HG02870 (cell line): Measurements from ENCODE around the gene SESTD1.
A peak's percentile ranks its signal among the peaks of the same experiment; 100 is the strongest.
"Not testable (repeated sequence)": the region's sequence is repeated elsewhere in the genome, so short reads cannot be mapped to it uniquely, and the experiment has no call there.

Experiments used
- ATAC-seq: cut with Tn5 transposase; IDR thresholded peaks from one replicate; pipeline ENCODE4 v1.9.1; 2021; ENCODE audit warnings: mild to moderate bottlenecking, moderate library complexity; ENCODE audit not compliant: unreplicated experiment

Gene SESTD1

GRCh38 chr2:179125404-179125803, 139.2 kb downstream of the SESTD1 start:
- ATAC-seq = no peak

DNA sequence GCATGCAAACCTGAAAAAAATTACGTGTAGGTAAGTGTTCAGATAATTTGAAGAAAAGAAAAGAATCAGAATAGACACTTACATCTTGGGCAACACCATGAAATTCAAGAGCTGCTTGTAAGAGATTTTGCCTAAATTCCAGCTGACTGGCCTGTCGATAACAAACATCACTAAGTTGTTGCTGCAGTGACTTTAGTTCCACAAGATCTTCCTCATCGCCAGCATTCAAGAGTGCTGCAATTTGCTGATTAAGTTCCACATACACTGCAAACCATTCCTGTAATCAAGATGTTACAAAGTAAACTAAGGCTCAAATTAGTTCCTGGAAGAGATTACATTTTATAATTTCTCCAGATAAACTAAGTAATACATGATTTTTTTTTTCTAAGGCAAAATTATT, 140.3 kb downstream of the SESTD1 start:
- ATAC-seq = no peak

DNA sequence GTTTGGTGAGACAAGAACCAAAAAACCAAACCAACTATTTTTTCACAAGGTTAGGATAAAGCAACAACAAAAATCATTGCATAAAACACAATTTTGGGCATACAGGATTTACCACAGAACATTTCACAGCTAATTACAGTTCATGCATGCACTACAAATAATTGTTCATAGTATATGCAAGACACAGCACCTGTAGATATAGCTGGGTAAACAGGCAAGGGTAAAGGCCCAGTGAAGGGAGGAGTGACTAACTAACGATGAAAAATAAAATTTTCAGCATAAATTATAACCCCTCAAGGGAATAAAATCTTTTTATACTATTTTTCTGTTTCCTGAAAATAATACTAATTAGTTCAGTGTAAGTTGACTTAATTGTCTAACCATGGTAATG, 141.4 kb downstream of the SESTD1 start:
- ATAC-seq = no peak

- ATAC-seq = peak; percentile 53
Measured at GRCh38 chr2:179107737-179108136, 156.9 kb downstream of the SESTD1 start.

DNA sequence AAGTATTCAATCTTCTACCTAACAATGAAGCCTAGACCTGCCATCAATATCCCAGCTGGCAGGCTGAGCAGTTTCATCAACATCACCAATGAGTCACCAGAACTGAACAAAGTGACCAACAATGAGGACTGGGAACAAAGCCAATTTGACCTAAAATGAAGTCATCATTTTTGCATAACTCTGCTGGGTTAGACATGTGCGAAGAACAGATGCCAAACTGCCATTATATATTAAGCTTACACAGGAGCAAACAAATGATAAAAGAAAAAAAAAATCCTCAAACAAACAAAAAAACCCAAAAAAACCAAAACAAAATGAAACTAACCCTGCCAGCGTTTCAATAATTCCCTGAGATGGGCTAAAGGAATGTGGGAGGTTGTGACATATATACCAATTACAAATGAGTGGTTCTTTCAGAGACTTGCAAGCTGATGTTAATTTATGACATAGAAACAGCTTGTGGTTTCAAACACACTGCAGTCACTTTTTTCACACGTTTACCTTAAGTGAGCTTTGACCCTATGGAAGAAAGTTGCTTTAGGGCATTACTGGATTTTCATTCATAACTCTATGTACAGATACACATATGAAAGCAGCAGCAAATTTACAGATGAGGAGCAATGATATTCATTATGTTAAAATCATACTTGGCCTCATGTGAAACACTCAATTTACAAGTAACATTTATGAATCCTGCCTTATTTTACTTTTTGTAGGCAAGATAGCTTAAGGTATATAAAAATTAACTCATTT, 157.8 kb downstream of the SESTD1 start:
- ATAC-seq = peak; percentile 52

DNA sequence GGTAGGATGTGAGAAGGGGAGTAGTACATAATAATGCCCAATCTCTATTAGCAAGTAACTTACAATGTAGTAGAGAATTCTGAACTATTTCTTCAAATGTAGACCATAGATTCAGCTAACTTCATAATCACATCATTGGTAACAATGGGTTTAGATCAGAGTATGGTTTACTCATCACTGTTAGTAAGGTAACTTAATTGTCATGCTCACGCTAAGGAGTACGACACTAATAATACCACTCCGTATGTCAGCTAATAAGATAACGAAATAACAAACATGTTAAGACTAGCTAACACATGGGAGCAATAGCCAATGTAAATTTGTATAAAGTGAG, 158.3 kb downstream of the SESTD1 start:
- no peak for ATAC-seq

- ATAC-seq = no peak
Measured at GRCh38 chr2:179104736-179105135, 159.9 kb downstream of the SESTD1 start.

- ATAC-seq = peak; percentile 58
Measured at GRCh38 chr2:179098080-179098689, 166.4 kb downstream of the SESTD1 start.

- no peak for ATAC-seq
Measured at GRCh38 chr2:179097131-179097530, 167.5 kb downstream of the SESTD1 start.

GRCh38 chr2:179096090-179096489, 168.5 kb downstream of the SESTD1 start:
- peak; percentile 79 for ATAC-seq

DNA sequence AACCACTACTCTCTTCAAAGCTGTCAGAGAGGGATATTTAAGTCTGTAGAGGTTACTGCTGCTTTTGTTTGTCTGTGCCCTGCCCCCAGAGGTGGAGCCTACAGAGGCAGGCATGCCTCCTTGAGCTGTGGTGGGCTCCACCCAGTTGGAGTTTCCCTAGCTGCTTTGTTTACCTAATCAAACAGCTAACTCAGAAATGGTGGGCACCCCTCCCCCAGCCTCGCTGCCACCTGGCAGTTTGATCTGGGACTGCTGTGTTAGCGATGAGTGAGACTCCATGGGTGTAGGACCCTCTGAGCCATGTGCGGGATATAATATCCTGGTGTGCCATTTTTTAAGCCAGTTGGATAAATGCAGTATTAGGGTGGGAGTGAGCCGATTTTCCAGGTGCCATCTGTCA, 171.7 kb downstream of the SESTD1 start:
- ATAC-seq = not testable (repeated sequence)

GRCh38 chr2:179082697-179083096, 181.9 kb downstream of the SESTD1 start:
- no peak for ATAC-seq

GRCh38 chr2:179081954-179082353, 182.7 kb downstream of the SESTD1 start:
- no peak for ATAC-seq

DNA sequence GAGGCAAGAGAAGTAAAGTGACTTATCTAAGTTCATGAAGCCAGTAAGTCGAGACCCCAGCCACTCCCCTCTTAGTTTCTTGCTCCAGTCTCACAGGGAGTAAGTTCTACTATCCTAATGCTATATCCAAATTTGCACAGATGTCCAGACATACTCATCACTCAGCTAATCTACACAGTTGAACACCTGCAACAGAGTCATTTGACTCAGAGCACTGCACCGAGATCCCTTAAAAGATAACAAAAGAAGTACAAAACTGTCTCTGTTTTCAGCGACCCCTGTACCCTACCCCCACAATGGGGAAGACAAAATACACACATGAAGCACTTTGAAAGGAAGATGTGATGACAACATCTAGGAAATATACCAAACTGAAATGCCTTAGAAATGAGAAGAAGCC, 192.1 kb downstream of the SESTD1 start:
- no peak for ATAC-seq

DNA sequence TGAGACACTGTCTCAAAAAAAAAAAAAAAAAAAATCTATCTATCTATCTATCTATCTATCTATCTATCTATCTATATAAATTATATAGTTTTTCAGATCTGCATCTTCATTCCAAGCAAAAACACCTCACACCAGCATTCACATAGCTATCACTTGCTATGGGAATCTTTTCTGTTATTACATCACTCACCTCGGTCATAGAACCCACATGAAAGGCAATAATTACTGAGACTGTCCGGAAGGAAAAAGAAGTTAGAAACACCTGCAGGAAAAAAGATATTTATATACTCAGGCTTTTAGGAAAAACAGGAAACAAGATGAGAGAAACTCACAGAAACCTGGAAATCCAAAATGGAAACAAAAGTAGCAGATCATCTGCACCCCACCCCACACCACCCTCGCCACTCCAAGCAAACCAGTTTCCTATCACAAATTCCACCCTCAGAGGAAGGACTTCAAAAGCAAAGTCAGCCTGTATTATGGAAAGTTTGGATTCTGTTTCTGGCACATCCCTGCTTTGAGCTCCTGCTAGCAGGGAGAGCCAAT, 192.7 kb downstream of the SESTD1 start:
- no peak for ATAC-seq

- ATAC-seq = no peak
Measured at GRCh38 chr2:179070895-179071294, 193.7 kb downstream of the SESTD1 start.

DNA sequence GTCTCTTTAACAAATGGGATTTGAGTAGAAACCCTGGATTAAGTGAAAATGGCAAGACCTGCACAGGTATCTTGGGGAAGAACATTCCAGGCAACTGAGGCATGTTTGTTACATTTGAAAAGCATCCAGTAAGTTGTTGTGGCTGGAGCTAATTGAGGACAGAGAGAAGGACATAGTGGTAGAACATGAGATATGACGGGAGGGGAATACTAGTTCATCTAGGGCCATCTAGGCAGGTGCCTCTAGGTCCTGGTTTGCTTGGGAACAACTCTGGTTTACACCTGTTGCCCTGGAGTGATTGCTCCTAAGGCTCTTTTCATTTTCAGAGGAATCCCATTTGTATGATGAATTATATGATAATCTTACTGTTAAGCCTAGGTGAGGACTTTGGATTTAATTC, 194.9 kb downstream of the SESTD1 start:
- no peak for ATAC-seq

DNA sequence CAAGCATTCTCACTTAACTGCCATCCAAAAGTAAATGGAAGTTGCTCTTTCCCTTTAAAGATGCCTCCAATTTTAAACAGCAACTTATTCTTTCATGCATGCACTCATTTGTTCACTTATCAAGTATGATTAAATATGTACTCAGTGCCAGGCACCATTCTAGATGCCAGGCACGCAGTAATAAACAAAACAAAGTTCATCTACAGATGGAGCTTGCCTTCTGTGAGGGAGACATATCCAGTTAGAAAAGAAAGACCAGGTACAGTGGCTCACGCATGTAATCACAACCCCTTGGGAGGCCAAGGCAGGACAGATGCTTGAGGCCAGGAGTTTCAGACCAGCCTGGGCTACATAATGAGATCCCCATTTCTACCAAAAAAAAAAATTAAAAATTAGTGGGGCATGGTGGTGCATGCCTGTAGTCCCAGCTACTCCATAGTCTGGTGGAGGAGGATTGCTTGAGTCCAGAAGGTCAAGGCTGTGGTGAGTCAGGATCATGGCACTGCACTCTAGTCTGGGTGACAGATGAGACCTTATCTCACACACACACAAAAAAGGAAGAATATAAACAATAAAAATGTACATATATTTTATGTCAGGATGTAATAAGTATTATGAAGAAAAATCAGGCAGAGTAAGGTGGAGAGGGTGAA, 195.5 kb downstream of the SESTD1 start:
- no peak for ATAC-seq

DNA sequence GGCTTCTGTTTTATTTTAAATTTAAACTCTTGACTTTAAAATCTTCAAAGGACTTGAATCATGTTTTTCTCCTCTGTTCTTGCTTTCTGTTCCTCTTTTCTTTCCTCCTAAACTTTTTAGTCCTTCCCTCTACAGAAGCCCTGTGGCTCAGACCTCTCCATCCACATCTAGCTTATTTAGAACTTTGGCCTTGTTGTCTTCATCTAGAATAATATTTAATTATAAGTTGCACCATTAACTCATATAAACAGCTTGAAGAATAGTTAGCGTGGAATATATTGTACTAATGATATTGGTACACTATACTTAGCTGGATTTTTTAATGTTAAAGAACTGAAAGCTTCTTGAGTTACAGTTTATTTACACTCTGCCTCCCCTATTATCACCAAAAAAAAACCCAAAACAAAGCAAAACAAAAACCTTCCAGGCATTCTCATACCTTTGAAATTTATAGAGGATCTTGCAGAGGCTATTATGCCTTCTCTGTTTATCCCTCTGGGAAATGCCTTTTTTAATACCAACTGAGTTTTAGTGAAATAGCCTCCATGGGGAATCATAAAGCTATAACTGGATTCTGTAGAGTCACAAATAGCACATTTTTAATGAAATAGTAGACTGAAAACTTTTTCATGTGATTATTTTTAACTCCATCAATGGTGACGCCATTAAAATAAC, 205.5 kb downstream of the SESTD1 start:
- ATAC-seq = peak; percentile 89

- ATAC-seq = no peak
Measured at GRCh38 chr2:179057737-179058136, 206.9 kb downstream of the SESTD1 start.

DNA sequence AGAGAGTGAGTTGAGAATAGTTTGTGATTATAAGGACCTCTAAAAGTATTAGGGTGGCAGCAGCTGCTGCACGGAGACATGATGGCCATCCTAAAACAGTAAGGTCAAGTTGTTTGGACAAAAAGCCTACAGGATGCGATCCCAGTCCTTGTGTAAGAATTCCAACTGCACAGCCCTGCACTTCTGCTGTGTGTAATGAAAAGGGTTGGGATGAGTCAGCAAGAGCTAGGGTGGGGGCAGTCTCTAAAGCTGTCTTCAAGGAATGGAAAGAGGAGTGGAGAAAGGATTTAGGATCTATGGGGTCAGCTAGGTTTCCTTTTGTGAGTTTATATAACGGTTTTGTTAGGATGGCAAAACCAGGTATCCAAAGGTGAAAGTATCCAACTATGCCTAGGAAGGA, 211.1 kb downstream of the SESTD1 start:
- not testable (repeated sequence) for ATAC-seq
